ENCODE data around the gene USP17L27.
"Not testable (repeated sequence)": the region's sequence is repeated elsewhere in the genome, so short reads cannot be mapped to it uniquely, and the experiment has no call there.

The USP17L27 gene

GRCh38 chr4:9343848-9344247, at the start of gene USP17L27:
Gene USP17L27 (plus strand): TSS chr4:9344148. CDS start chr4:9344148, 0 bp downstream.
- DNase-seq = not testable (repeated sequence)

GRCh38 chr4:9324191-9324590, 19.8 kb upstream of the USP17L27 start:
- DNase-seq = not testable (repeated sequence)

GRCh38 chr4:9324865-9325264, 19.1 kb upstream of the USP17L27 start, which contains the start of gene USP17L24:
Gene USP17L24 (plus strand): TSS chr4:9325165. CDS start chr4:9325165, 0 bp downstream.
- not testable (repeated sequence) for DNase-seq

- not testable (repeated sequence) for DNase-seq
Observed at GRCh38 chr4:9329611-9330010, 14.3 kb upstream of the USP17L27 start, which contains the start of gene USP17L25. Gene USP17L25 (plus strand): TSS chr4:9329911. CDS start chr4:9329911, 0 bp downstream.

- DNase-seq = not testable (repeated sequence)
Observed at GRCh38 chr4:9334358-9334757, 9.6 kb upstream of the USP17L27 start, which contains the start of gene USP17L26. Gene USP17L26 (plus strand): TSS chr4:9334658. CDS start chr4:9334658, 0 bp downstream.

GRCh38 chr4:9339103-9339502, 4.8 kb upstream of the USP17L27 start, which contains the start of gene USP17L5:
Gene USP17L5 (plus strand): TSS chr4:9339403. CDS start chr4:9339403, 0 bp downstream.
- DNase-seq = not testable (repeated sequence)

GRCh38 chr4:9348593-9348992, 4.6 kb downstream of the USP17L27 start, which contains the start of gene USP17L28:
Gene USP17L28 (plus strand): TSS chr4:9348893. CDS start chr4:9348893, 0 bp downstream.
- not testable (repeated sequence) for DNase-seq

- not testable (repeated sequence) for DNase-seq
Observed at GRCh38 chr4:9350866-9351265, 6.9 kb downstream of the USP17L27 start.

GRCh38 chr4:9353338-9353737, 9.4 kb downstream of the USP17L27 start, which contains the start of gene USP17L29:
Gene USP17L29 (plus strand): TSS chr4:9353638. CDS start chr4:9353638, 0 bp downstream.
- not testable (repeated sequence) for DNase-seq

GRCh38 chr4:9362829-9363228, 18.9 kb downstream of the USP17L27 start, which contains the start of gene USP17L30:
Gene USP17L30 (plus strand): TSS chr4:9363129. CDS start chr4:9363129, 0 bp downstream.
- not testable (repeated sequence) for DNase-seq

GRCh38 chr4:9379881-9380280, 35.9 kb downstream of the USP17L27 start:
- not testable (repeated sequence) for DNase-seq

- DNase-seq = peak in 1 of 4 experiments; percentile 33
Observed at GRCh38 chr4:9381012-9381534, 37.1 kb downstream of the USP17L27 start.

- no peak for DNase-seq
Observed at GRCh38 chr4:9384126-9384525, 40.2 kb downstream of the USP17L27 start.

GRCh38 chr4:9389001-9389400, 45.1 kb downstream of the USP17L27 start:
- not testable (repeated sequence) for DNase-seq

Measured in activated naive CD4-positive, alpha-beta T cell (primary cell).